ENCODE measurements around the gene PDE4D. TPM values are rescaled to one million over a fixed set of nuclear protein-coding genes. Genes with fewer than 3 reads are reported as not detected.

The PDE4D gene
- polyA plus RNA-seq, 1 donor (not counting 4 experiments of a cell fraction or from before 2014, with no cell fraction given): 3.6 TPM

GRCh38 chr5:58938563-58939424, 954.7 kb downstream of the PDE4D start:
- H3K9me3 ChIP-seq (ENCODE audit: control insufficient read depth, low read depth, low read length): no peaks in the 10 kb centered on the region
- H3K4me1 ChIP-seq (ENCODE audit: control insufficient read depth, extremely low read depth, insufficient read depth, low read length): no peaks in the 10 kb centered on the region
- no peaks in the 10 kb centered on the region for H3K27me3 ChIP-seq (ENCODE audit: control insufficient read depth, extremely low read depth, insufficient read depth, low read length)
- no peak overlapping the region for H3K9ac ChIP-seq (ENCODE audit: control insufficient read depth, extremely low read depth, insufficient read depth, low read length)
- no peak overlapping the region for H2AFZ ChIP-seq (ENCODE audit: control insufficient read depth, low read length)
- TF ChIP-seq CTCF (optimal IDR thresholded peaks at IDR 0.05 in 1 of 3, IDR thresholded peaks at IDR 0.05 in 1 of 3, conservative IDR thresholded peaks at IDR 0.05 in 1 of 3; ENCODE audit: extremely low read depth in 1 of 3, insufficient read depth in 2 of 3, low read length in 3 of 3) (no peak), EZH2 (IDR thresholded peaks at IDR 0.05; ENCODE audit: low read length) (no peak)
- FAIRE-seq (no peak), DNase-seq (ENCODE audit: low read depth, low spot score) (no peak)
- no peaks in the 10 kb centered on the region for H3K9me1 ChIP-seq (ENCODE audit: control insufficient read depth, extremely low read depth, insufficient read depth, low read length)
- no peaks in the 10 kb centered on the region for H3K36me3 ChIP-seq (ENCODE audit: control insufficient read depth in 2 of 2, extremely low read depth in 1 of 2, insufficient read depth in 2 of 2, low read length in 2 of 2)
- H3K4me3 ChIP-seq (ENCODE audit: control insufficient read depth in 2 of 3, extremely low read depth in 1 of 3, insufficient read depth in 2 of 3, low read depth in 1 of 3, low read length in 3 of 3): no peak overlapping the region
- H3K79me2 ChIP-seq (ENCODE audit: control insufficient read depth, insufficient read depth, low read length): no peaks in the 10 kb centered on the region
- H3K4me2 ChIP-seq (ENCODE audit: control insufficient read depth, extremely low read depth, insufficient read depth, low read depth, low read length): no peak overlapping the region
- no peak overlapping the region for H3K27ac ChIP-seq (ENCODE audit: control insufficient read depth, insufficient read depth, low read length)
- dilution Hi-C loops (cut with MboI; ENCODE audit: extremely low pct_ligation_motif_present, low sequenced_read_pairs): no loop called here
- no peaks in the 10 kb centered on the region for H4K20me1 ChIP-seq (ENCODE audit: control insufficient read depth, extremely low read depth, insufficient read depth, low read length)

GRCh38 chr5:58937031-58937681, 956.4 kb downstream of the PDE4D start:
- Histone ChIP-seq H3K36me3 (ENCODE audit: control insufficient read depth in 2 of 2, extremely low read depth in 1 of 2, insufficient read depth in 2 of 2, low read length in 2 of 2) (no peaks in the 10 kb centered on the region), H3K4me3 (ENCODE audit: control insufficient read depth in 2 of 3, extremely low read depth in 1 of 3, insufficient read depth in 2 of 3, low read depth in 1 of 3, low read length in 3 of 3) (no peak overlapping the region), H3K4me2 (ENCODE audit: control insufficient read depth, extremely low read depth, insufficient read depth, low read depth, low read length) (no peak overlapping the region), H3K27me3 (ENCODE audit: control insufficient read depth, extremely low read depth, insufficient read depth, low read length) (no peaks in the 10 kb centered on the region), H3K9me1 (ENCODE audit: control insufficient read depth, extremely low read depth, insufficient read depth, low read length) (no peaks in the 10 kb centered on the region), H2AFZ (ENCODE audit: control insufficient read depth, low read length) (no peak overlapping the region), H4K20me1 (ENCODE audit: control insufficient read depth, extremely low read depth, insufficient read depth, low read length) (no peaks in the 10 kb centered on the region), H3K9ac (ENCODE audit: control insufficient read depth, extremely low read depth, insufficient read depth, low read length) (no peak overlapping the region), H3K27ac (ENCODE audit: control insufficient read depth, insufficient read depth, low read length) (no peak overlapping the region), H3K9me3 (ENCODE audit: control insufficient read depth, low read depth, low read length) (no peaks in the 10 kb centered on the region), H3K79me2 (ENCODE audit: control insufficient read depth, insufficient read depth, low read length) (no peaks in the 10 kb centered on the region), H3K4me1 (ENCODE audit: control insufficient read depth, extremely low read depth, insufficient read depth, low read length) (no peaks in the 10 kb centered on the region)
- FAIRE-seq: no peak
- no peak for DNase-seq (ENCODE audit: low read depth, low spot score)
- dilution Hi-C loops (cut with MboI; ENCODE audit: extremely low pct_ligation_motif_present, low sequenced_read_pairs): no loop called here
- TF ChIP-seq CTCF (optimal IDR thresholded peaks at IDR 0.05 in 1 of 3, IDR thresholded peaks at IDR 0.05 in 1 of 3, conservative IDR thresholded peaks at IDR 0.05 in 1 of 3; ENCODE audit: extremely low read depth in 1 of 3, insufficient read depth in 2 of 3, low read length in 3 of 3) (no peak), EZH2 (IDR thresholded peaks at IDR 0.05; ENCODE audit: low read length) (no peak)
